ENCODE data around the gene IGFL2.

DNA sequence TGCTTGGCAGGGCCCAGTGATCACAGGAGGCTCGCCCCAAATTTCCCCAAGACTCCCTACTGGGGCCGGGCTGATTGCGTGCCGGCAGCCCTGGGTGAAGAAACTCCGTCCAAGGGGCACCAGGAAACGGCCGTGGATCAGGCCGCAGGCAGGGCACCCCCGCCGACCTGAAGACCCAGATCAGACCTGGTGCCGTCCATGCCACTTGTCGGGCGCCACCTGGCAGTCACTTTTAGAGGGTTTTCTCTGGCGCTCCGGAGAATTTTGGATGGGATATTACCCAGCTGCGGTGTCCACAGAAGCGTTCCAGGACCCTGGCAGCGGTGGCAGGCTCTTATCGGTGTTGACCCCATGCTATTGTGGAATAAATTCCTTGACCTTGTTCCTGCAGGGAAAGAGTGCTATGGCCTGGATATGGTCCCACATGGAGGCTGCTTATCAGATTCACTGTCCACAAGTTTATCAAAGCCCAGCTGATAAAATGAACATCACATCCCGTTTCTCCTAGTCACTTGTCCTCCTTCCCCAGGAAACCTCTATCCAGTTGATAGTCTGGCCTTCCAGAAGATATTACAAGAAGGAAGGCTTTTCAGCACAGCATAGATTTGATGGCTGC is 38.2 kb downstream of the IGFL2 start:
- TF ChIP-seq CTCF (IDR thresholded peaks at IDR 0.05), result no peak
- TF ChIP-seq SIN3A (IDR thresholded peaks at IDR 0.05; ENCODE audit: borderline replicate concordance, low read depth, low read length), result no peak
- TF ChIP-seq FOXM1 (IDR thresholded peaks at IDR 0.05; ENCODE audit: low read depth), result no peak
- TF ChIP-seq SMC3 (IDR thresholded peaks at IDR 0.05; ENCODE audit: low read depth, low read length), result no peak
- no peak for TF ChIP-seq POLR2AphosphoS5 (IDR thresholded peaks at IDR 0.05; ENCODE audit: low read depth, low read length)
